Hepatic stellate cell (primary cell): ENCODE measurements around the gene PTPN14.
A peak's percentile ranks its signal among the peaks of the same experiment; 100 is the strongest.
"Not testable (repeated sequence)": the region's sequence is repeated elsewhere in the genome, so short reads cannot be mapped to it uniquely, and the experiment has no call there.

Source experiments
- DNase-seq: peaks from one replicate; pipeline ENCODE4 v3.0.0; 2011; ENCODE audit warnings: low spot score

PTPN14 gene

DNA sequence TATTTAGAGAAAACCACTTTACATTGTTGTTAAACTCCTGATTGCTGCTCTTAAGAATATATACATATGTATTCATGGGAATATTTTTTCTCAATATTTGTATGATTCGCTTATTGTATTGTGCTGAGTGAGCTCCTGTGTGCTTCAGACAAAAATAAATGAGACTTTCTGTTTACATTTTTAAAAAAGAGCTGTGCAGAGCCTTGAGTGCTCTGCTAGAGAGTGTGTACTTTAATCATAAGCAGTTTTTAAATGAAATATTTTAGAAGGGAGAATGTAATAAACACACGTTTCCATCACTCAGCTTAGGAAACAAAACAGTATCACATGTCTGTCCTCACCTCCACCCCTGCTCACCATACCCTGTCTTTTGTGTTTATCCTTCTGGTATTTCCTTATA is 9.7 kb downstream of the PTPN14 start:
- DNase-seq: no peak

DNA sequence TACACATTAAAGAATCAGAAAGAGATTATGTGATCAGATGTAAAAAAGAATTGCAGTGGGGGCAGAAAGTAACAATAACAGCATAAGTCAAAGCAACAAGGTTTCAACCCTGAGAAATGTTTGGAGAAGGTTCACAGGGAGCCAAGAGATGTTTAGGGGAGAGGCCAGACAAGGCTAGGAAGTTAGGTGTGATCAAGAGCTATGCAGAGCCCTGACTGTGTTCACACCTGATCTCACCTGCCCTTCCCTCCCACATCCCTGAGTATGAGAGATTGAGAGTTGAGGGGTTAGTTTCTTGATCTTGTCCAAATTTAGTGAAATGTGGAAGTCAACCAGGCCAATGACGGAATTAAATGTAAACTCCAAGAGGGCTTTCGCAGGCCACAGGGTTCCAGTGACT is 10.2 kb downstream of the PTPN14 start:
- no peak for DNase-seq

DNA sequence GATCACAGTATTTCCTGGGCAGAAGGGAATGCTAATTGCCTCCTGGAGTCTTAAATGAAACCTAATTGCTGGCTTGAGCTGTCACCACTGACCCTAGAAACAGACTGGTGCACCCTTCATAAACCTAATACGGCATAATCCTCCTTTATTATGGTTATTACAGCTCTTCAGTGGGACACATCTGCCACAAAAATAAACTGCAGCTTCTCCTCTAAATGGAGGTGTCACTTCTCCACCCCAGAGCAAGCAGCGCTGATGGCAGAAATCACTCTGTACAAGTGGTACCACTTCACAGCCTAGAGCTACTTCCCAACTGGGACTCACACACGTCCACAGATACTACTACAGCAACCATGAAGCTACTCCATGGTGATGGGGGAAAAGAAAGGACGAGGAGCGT is 11.1 kb downstream of the PTPN14 start:
- no peak for DNase-seq

- no peak for DNase-seq
These were observed 12.9 kb downstream of the PTPN14 start for GRCh38 chr1:214538496-214538895.

- DNase-seq: no peak
These were observed 13.4 kb downstream of the PTPN14 start for GRCh38 chr1:214537872-214538473.

DNA sequence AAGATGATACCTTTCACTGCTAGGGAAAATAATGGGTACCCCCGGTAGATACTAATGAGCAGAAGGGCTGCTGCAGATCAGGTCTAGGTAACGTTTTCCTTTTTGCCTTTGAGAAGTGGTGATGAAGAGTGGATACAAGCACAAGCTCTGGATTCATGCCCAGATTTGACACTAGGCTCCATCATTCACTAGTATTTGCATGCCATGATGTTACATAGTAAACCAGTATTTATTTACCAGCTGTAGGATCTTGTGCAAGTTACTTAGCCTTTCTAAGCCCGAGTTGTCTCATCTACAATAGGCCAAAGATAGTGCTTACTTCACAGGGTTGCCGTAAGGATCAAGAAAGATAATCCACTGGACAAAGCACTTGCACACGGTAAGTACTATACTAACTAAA is 14.2 kb downstream of the PTPN14 start:
- no peak for DNase-seq

DNA sequence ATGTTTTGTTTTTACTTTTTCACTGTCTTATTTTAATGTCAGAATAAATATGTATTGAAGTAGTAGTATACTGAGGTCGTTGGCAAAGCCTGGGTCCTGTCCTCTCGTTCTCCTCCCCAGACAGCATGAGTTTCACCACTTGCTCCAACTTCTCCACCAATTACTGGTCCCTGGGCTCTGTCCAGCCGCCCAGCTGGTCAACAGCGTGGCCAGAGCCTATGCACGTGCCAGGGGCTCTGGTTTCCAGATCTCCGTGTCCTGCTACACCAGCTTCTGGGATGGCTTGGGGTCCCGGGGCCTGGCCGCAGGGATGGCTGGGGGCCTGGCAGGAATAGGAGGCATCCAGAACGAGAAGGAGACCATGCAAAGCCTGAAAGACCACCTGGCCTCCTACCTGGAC is 19.3 kb downstream of the PTPN14 start:
- DNase-seq: no peak

DNA sequence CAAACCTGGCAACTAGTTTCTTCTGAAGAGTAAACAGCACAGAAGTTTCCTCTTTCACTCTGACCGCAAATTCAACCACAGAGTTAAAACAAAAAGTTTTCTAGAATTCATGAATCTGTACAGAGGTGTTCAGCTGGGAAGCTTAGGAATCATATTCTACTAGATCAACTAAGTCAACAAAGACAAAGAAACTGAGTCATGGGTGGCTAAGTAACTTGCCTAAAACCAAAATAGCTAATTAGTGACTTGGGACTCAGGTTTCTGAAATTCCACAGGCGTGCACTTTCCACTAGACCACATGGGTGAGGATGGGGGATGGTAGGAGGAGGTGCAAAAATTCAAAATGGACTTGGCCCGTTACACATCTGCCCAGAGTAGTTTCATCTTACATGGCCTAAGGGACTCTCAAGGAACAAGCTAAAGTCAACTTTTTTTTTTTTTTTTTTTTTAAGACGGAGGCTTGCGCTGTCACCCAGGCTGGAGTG is 25.8 kb downstream of the PTPN14 start:
- no peak for DNase-seq

DNA sequence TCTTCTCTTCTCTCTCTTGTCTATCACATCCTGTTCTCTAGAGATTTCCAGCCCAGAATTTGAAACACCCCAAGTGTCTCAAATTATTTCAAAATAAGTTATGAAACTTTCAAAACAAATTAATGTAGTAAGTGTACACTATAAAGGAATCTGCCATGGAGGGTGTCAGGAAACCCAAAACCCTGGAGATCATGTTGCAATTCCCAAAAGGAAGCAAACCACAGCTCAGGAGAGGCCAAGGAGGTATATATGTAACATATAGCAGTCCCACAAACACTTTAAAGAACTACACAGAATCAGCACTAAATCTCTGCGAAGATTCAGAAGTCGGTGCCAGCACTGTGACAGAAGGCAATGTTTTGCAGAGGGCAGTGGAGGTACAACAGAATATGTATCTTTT is 26.6 kb downstream of the PTPN14 start:
- no peak for DNase-seq

- no peak for DNase-seq
These were observed 28.1 kb downstream of the PTPN14 start for GRCh38 chr1:214523124-214523824.

GRCh38 chr1:214521458-214521857 is 29.9 kb downstream of the PTPN14 start:
- not testable (repeated sequence) for DNase-seq

DNA sequence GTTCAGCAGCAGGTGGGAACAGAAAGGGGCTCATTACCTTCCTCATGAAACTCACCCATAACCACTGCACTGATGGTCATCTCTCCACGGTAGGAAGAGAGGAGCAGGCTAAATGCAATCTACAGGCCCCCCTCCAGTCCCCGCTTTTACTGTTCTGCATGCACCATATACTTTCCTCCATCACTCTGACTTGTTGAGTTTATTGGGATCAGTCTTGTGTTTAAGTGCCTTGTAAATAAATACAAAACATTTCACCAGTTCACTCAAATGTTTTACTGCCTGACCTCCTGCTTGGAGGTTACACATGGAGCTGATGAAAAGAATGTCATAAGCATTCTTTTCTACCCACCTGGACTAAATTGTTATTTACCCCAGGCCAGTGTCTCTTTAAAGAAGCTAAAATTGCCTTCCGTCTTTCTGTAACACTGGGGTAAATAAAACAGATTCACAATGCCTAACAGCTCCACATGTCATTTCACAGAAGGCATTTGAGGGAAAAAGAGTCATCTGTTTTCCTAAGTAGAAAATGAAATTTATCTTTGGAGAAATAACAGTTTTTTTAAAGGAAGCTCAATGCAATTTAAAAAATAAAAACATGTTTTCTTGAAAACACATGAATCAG is 30.7 kb downstream of the PTPN14 start:
- no peak for DNase-seq

GRCh38 chr1:214518361-214518760 is 33.0 kb downstream of the PTPN14 start:
- peak; percentile 35 for DNase-seq

DNA sequence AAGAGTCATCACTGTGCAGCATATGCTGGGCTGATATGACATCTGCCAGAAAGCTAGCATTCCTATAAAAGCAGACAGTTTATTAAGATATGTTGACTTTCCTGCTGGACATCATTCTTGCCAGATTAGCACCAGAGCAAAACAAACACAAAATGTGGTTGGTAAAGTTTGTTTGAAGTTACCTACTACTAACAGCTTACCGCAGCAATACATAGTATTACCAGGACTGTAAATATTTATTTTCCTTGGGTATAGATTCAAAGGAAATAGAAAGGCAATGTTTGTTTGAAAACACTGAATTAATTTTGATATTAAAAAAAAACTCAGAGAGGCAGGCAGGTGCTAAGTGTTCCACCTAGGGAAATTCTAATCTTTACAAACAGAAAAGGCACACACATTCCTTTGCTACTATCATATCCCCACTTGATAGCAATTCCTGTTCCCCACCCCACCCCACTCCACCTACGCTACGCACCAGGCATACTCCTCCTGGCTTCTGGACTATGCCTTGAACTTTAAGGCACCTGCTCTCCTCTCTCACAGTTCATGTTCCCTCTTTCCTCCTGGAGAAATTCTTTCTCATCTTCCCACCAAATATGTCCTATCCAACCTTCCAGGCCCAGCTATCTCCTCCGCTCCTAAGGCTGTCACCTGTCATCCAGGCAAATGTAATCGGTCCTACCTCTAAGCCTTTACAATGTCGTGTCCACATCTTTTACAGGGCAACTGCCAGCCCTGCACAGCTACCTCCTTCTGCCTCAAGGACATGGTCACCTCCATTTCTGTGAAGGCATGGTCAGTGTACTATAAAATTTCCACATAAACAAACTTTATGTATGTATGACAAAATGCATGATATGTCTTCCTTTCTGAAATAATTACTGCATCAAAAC is 34.7 kb downstream of the PTPN14 start:
- no peak for DNase-seq

DNA sequence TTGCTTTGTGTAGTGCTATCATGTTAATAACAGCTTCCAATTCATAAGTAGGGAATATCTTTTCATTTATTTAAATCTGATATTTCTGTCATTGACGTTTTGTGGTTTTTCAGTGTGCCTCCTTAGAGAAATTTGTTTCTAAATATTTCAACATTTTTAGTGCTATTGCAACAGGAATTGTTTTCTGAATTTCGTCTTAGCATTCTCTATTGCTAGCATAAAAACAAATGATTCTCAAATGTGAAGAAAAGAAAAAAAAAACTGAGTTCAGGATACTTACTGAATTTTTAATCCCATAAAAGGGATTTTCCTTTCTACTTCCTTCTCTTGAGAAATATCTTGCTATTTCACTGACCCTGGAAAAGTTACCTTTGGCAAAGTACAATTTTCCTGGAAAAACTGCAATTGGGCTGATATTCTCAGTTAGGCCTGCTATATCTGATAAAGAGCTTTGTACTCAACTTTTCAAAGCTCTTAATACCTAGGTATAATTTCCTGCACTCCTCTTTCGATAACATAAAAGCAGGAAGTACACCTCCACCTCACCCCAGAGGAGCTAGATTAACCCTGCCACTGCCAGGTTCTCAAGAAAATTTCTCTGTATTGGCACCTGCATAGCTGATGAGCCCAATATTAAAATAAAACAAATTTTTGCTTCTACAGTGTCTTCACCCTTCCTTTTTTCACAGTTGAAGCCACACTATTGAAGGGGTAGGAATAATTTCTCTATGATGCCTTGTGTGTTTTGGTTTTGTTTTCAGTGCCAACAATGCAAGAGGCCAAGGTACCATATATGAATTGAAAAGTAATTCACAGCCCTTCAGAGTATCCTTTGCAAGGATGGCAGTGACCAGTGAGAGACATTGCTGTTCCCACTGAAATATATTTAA is 35.6 kb downstream of the PTPN14 start:
- no peak for DNase-seq

- DNase-seq: no peak
These were observed 36.5 kb downstream of the PTPN14 start for GRCh38 chr1:214514819-214515383.

- no peak for DNase-seq
These were observed 37.2 kb downstream of the PTPN14 start for GRCh38 chr1:214514032-214514818.

GRCh38 chr1:214513394-214513793 is 38.0 kb downstream of the PTPN14 start:
- no peak for DNase-seq

GRCh38 chr1:214511639-214511998 is 39.8 kb downstream of the PTPN14 start:
- no peak for DNase-seq

DNA sequence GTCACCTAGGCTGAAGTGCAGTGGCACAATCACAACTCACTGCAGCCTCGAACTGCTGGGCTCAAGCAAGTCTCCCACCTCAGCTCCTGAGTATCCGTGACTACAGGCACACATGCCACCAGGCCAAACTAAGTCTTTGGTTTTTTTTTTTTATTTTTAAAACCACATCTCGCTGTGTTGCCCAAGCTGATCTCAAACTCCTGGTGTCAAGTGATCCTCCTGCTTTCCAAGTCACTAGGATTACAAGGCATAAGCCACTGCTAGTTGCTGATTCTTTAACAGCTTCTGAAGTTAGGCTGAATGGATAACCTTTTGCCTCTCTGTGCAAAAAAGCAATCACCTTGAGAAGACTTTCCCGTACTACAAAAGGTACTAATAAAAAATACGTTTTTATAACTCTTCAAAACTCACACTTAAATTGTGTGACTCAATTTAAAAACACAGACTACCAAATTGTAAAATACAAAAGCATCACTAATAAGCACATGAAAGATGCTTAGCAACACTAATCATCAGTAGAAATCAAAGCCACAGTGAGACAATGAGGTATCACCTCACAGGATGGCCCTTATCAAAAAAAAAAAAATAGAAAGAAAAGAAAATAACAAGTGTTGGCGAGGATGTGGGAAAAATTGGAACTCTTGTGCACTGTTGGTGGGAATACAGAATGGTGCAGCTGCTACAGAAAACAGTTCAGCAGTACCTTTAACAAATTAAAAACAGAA is 40.3 kb downstream of the PTPN14 start:
- no peak for DNase-seq
